CD8-positive, alpha-beta memory T cell (primary cell): ENCODE measurements around the gene TPP2. TPM values are rescaled to one million over a fixed set of nuclear protein-coding genes. Genes with fewer than 3 reads are reported as not detected.

ENCODE experiments used
- CTCF ChIA-PET: fragments of 350-600 bp; sonication (Branson Sonifier 250); formaldehyde crosslinking; loops from one replicate; lab custom pipeline; 2021; ENCODE audit warnings: antibody characterized with exemption; lab: Charles Lee
- POLR2A ChIA-PET: fragments of 350-600 bp; sonication (Branson Sonifier 250); formaldehyde crosslinking; loops from one replicate; lab custom pipeline; 2021; ENCODE audit warnings: antibody characterized with exemption; lab: Charles Lee
- DNase-seq, 5 donors: peaks; one replicate each; pipeline versions ENCODE4 v3.0.0 to v3.0.0-alpha.2; 2020 to 2022; ENCODE audit warnings: mixed read lengths in 1 of 5
- H3K27ac ChIP-seq: one replicate; pipeline ENCODE4 v1.7.0; 2013; ENCODE audit warnings: low read depth, mild to moderate bottlenecking, low read length, moderate library complexity
- H3K27me3 ChIP-seq: 2 replicates; pipeline ENCODE4 v1.7.0; 2013; ENCODE audit warnings: low read length, mild to moderate bottlenecking; ENCODE audit not compliant: insufficient read depth, poor library complexity, severe bottlenecking
- H3K36me3 ChIP-seq: 2 replicates; pipeline ENCODE4 v1.7.0; 2013; ENCODE audit warnings: mild to moderate bottlenecking, low read length, moderate library complexity; ENCODE audit not compliant: insufficient read depth
- H3K4me1 ChIP-seq: 2 replicates; pipeline ENCODE4 v1.7.0; 2013; ENCODE audit warnings: mild to moderate bottlenecking, low read length, moderate library complexity; ENCODE audit not compliant: insufficient read depth
- H3K4me3 ChIP-seq: 2 replicates; pipeline ENCODE4 v1.7.0; 2013; ENCODE audit warnings: mild to moderate bottlenecking, low read length
- H3K9me3 ChIP-seq: 2 replicates; pipeline ENCODE4 v1.7.0; 2013; ENCODE audit warnings: mild to moderate bottlenecking, low read length
- H3K27ac Mint-ChIP-seq, 8 donors: one replicate each; pipeline ENCODE4 v1.8.0; 2020 to 2021; ENCODE audit warnings: mixed read lengths in 8 of 8, mild to moderate bottlenecking in 6 of 8, inconsistent platforms in 3 of 8, moderate library complexity in 3 of 8
- H3K27me3 Mint-ChIP-seq, 2 donors: one replicate each; pipeline ENCODE4 v1.8.0; 2020 to 2021; ENCODE audit warnings: mixed read lengths in 2 of 2, mild to moderate bottlenecking in 1 of 2, moderate library complexity in 1 of 2
- H3K36me3 Mint-ChIP-seq, 3 donors: one replicate each; pipeline ENCODE4 v1.8.0; 2020 to 2021; ENCODE audit warnings: mixed read lengths in 3 of 3, inconsistent platforms in 1 of 3, mild to moderate bottlenecking in 1 of 3
- H3K4me1 Mint-ChIP-seq, 3 donors: one replicate each; pipeline ENCODE4 v1.8.0; 2020 to 2021; ENCODE audit warnings: mixed read lengths in 3 of 3, inconsistent platforms in 1 of 3, mild to moderate bottlenecking in 1 of 3
- H3K4me3 Mint-ChIP-seq, 7 donors: one replicate each; pipeline ENCODE4 v1.8.0; 2020 to 2021; ENCODE audit warnings: mixed read lengths in 7 of 7, mild to moderate bottlenecking in 6 of 7, moderate library complexity in 4 of 7, inconsistent platforms in 2 of 7
- H3K9me3 Mint-ChIP-seq, 5 donors: one replicate each; pipeline ENCODE4 v1.8.0; 2020 to 2022; ENCODE audit warnings: mixed read lengths in 5 of 5, mild to moderate bottlenecking in 3 of 5, moderate library complexity in 2 of 5, inconsistent platforms in 1 of 5
- polyA plus RNA-seq: library from polyadenylated mRNA; unstranded; fragments of 300-500 nt; fragmentation: Illumina TruSeq; gene quantifications from one replicate; pipeline ENCODE4 v1.2.3, GENCODE V29; 2021
- total RNA-seq, 2 experiments: library from RNA; stranded (reverse); gene quantifications; one replicate each; pipeline ENCODE4 v1.2.3, GENCODE V29; 2021

The TPP2 gene
- total and polyA plus RNA-seq, 3 experiments from 2014 or later = 63.5 to 77.7 (median 74.0) TPM

DNA sequence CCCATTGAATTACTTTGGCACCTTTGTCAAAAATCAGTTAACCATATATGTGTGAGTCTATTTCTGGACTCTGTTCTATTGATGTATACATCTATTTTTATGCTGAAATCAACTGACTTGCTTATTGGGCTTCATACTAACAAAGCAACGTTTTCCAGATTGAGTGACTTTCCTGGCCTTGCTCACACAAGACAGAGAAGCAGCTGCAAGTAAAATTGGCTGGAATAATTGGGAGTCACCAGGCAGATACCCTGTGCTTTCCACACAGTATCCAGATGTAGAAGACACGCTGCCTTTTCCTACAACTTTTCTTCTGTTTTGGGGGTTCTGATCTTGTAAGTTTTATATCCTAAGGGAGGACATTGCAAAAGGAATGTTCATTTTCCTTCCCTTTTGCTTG, 86.9 kb downstream of the TPP2 start:
- peaks cover 0 to 11% (median 2%) of the 10 kb centered on the region in 3 donors for H3K36me3 Mint-ChIP-seq
- no peaks in the 10 kb centered on the region for H3K27me3 ChIP-seq
- H3K4me1 Mint-ChIP-seq = peaks cover 31 to 43% (median 40%) of the 10 kb centered on the region in 3 donors
- H3K27me3 Mint-ChIP-seq = no peaks in the 10 kb centered on the region
- H3K9me3 Mint-ChIP-seq = no peaks in the 10 kb centered on the region
- peak overlapping the region in 2 of 8 donors; percentile 43 to 58 for H3K27ac Mint-ChIP-seq
- no peaks in the 10 kb centered on the region for H3K9me3 ChIP-seq
- H3K4me3 Mint-ChIP-seq = no peak overlapping the region
- ChIA-PET POLR2A (no interaction called here), CTCF (no interaction called here)
- no peaks in the 10 kb centered on the region for H3K36me3 ChIP-seq
- peaks cover 19% of the 10 kb centered on the region for H3K4me1 ChIP-seq
- no peak for DNase-seq
- no peak overlapping the region for H3K27ac ChIP-seq
- no peak overlapping the region for H3K4me3 ChIP-seq

DNA sequence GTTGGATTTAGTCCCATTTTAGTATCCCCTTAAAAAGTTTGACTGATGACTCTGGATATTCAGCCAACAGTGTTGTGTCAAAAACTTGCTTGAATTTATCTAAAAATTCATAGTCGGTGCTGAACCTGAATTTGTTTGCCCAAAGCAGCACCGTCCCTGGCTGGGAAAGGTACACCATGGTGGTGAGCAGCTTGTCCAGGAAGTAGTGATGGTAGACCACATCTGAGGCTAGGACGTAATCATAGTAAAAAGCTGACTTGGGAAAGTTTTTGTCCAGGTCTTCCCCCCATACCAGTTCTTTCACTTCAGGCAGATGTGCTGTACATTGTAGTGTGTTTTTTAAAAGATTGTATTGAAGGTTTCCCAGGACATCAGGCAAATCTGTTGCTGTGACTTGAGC, 89.2 kb downstream of the TPP2 start:
- H3K4me1 Mint-ChIP-seq = peaks cover 28 to 36% (median 32%) of the 10 kb centered on the region in 3 donors
- H3K36me3 Mint-ChIP-seq = no peaks in the 10 kb centered on the region
- POLR2A ChIA-PET = no interaction called here
- H3K36me3 ChIP-seq = no peaks in the 10 kb centered on the region
- peaks cover 19% of the 10 kb centered on the region for H3K4me1 ChIP-seq
- no peaks in the 10 kb centered on the region for H3K9me3 ChIP-seq
- CTCF ChIA-PET = no interaction called here
- no peaks in the 10 kb centered on the region for H3K27me3 Mint-ChIP-seq
- no peaks in the 10 kb centered on the region for H3K9me3 Mint-ChIP-seq
- H3K4me3 ChIP-seq = no peak overlapping the region
- peak in 1 of 5 donors; percentile 11 for DNase-seq
- H3K27ac ChIP-seq = no peak overlapping the region
- no peaks in the 10 kb centered on the region for H3K27me3 ChIP-seq
- H3K4me3 Mint-ChIP-seq = no peak overlapping the region
- peak overlapping the region in 2 of 8 donors; percentile 30 to 57 for H3K27ac Mint-ChIP-seq

- Mint-ChIP-seq H3K4me1 (peaks cover 23 to 25% (median 25%) of the 10 kb centered on the region in 3 donors), H3K4me3 (no peak overlapping the region), H3K27ac (no peak overlapping the region), H3K27me3 (peaks cover 2 to 8% of the 10 kb centered on the region in 2 donors), H3K9me3 (no peaks in the 10 kb centered on the region), H3K36me3 (peaks cover 0 to 3% (median 0%) of the 10 kb centered on the region in 3 donors)
- H3K36me3 ChIP-seq = no peaks in the 10 kb centered on the region
- no peak overlapping the region for H3K4me3 ChIP-seq
- no peaks in the 10 kb centered on the region for H3K9me3 ChIP-seq
- POLR2A ChIA-PET = interaction anchor here (0.8 kb wide), 1 partner anchor 67 kb away, joined by 3 read pairs; no protein-coding TSS in a partner anchor
- CTCF ChIA-PET = no interaction called here
- H3K27ac ChIP-seq = no peak overlapping the region
- no peak for DNase-seq
- H3K4me1 ChIP-seq = peaks cover 19% of the 10 kb centered on the region
- no peaks in the 10 kb centered on the region for H3K27me3 ChIP-seq
These were observed 90.7 kb downstream of the TPP2 start for GRCh38 chr13:102687520-102687919.

GRCh38 chr13:102688306-102688973, 91.7 kb downstream of the TPP2 start:
- Mint-ChIP-seq H3K4me1 (peaks cover 18 to 21% (median 19%) of the 10 kb centered on the region in 3 donors), H3K27me3 (peaks cover 7 to 15% of the 10 kb centered on the region in 2 donors), H3K27ac (peak overlapping the region in 3 of 8 donors; percentile 47 to 79 (median 57)), H3K9me3 (no peaks in the 10 kb centered on the region), H3K4me3 (no peak overlapping the region), H3K36me3 (peaks cover 0 to 3% (median 0%) of the 10 kb centered on the region in 3 donors)
- Histone ChIP-seq H3K36me3 (no peaks in the 10 kb centered on the region), H3K9me3 (no peaks in the 10 kb centered on the region), H3K4me1 (peaks cover 19% of the 10 kb centered on the region), H3K27ac (no peak overlapping the region), H3K27me3 (no peaks in the 10 kb centered on the region), H3K4me3 (no peak overlapping the region)
- POLR2A ChIA-PET = interaction anchor here (0.6 kb wide), 1 partner anchor 109 kb away, joined by 3 read pairs; no protein-coding TSS in a partner anchor
- CTCF ChIA-PET = no interaction called here
- DNase-seq = no peak

DNA sequence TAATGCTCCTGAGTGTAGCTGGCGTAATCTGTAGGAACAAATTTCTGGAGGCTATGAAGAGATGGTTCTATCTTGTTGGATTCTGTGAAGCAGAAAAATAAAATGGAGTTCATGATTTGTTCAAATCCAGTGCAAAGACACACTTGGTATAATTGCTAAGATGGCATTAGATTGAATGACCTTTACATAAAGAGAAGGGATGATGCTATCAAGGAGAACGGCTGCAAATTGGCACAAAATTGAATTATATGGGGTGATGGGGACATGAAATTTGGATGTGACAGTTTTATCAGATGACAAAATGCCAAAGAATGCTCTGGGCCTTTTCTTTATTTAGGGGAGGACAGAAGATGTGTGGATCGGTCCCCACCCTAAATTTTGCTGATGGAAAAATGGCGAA, 94.1 kb downstream of the TPP2 start:
- ChIA-PET POLR2A (no interaction called here), CTCF (no interaction called here)
- H3K4me3 ChIP-seq = no peak overlapping the region
- no peaks in the 10 kb centered on the region for H3K36me3 ChIP-seq
- Mint-ChIP-seq H3K4me1 (peaks cover 16 to 20% (median 17%) of the 10 kb centered on the region in 3 donors), H3K27me3 (peaks cover 15 to 34% of the 10 kb centered on the region in 2 donors), H3K27ac (no peak overlapping the region), H3K36me3 (peaks cover 0 to 3% (median 0%) of the 10 kb centered on the region in 3 donors), H3K4me3 (no peak overlapping the region), H3K9me3 (no peaks in the 10 kb centered on the region)
- H3K27me3 ChIP-seq = no peaks in the 10 kb centered on the region
- no peak for DNase-seq
- H3K4me1 ChIP-seq = peaks cover 18% of the 10 kb centered on the region
- no peak overlapping the region for H3K27ac ChIP-seq
- H3K9me3 ChIP-seq = no peaks in the 10 kb centered on the region

- H3K4me1 Mint-ChIP-seq = peaks cover 1 to 5% (median 1%) of the 10 kb centered on the region in 3 donors
- Histone ChIP-seq H3K9me3 (no peaks in the 10 kb centered on the region), H3K36me3 (no peaks in the 10 kb centered on the region), H3K4me3 (no peak overlapping the region), H3K4me1 (peaks cover 6% of the 10 kb centered on the region), H3K27ac (no peak overlapping the region), H3K27me3 (peaks cover 3% of the 10 kb centered on the region)
- H3K9me3 Mint-ChIP-seq = peaks cover 0 to 2% (median 0%) of the 10 kb centered on the region in 5 donors
- no peak overlapping the region for H3K27ac Mint-ChIP-seq
- no peak for DNase-seq
- H3K36me3 Mint-ChIP-seq = peaks cover 0 to 3% (median 0%) of the 10 kb centered on the region in 3 donors
- CTCF ChIA-PET = no interaction called here
- no peak overlapping the region for H3K4me3 Mint-ChIP-seq
- POLR2A ChIA-PET = no interaction called here
- H3K27me3 Mint-ChIP-seq = peaks cover 21 to 47% of the 10 kb centered on the region in 2 donors
These were observed 95.7 kb downstream of the TPP2 start for GRCh38 chr13:102692491-102692826.

DNA sequence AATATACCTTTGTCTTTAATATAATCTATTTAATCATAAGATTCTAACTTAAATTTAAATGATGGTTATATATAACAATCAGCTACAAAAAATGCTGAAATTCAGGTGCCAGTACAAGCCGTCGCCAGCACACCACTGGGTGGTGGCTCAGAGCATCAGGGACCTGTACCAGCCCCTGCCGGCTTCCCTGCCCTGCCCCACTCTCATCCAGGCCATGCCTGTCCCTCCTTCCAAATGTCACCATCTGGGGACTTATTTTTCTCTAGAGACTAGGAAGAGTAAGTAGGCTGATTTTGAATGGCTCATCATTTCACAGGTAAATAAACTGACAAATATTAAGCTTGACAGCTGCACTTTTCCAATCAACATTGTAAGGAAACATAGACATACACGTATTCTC, 96.5 kb downstream of the TPP2 start:
- H3K36me3 Mint-ChIP-seq = peaks cover 0 to 3% (median 3%) of the 10 kb centered on the region in 3 donors
- H3K27ac Mint-ChIP-seq = no peak overlapping the region
- H3K9me3 Mint-ChIP-seq = peaks cover 0 to 2% (median 0%) of the 10 kb centered on the region in 5 donors
- POLR2A ChIA-PET = no interaction called here
- no peaks in the 10 kb centered on the region for H3K4me1 Mint-ChIP-seq
- CTCF ChIA-PET = no interaction called here
- DNase-seq = no peak
- Histone ChIP-seq H3K9me3 (no peaks in the 10 kb centered on the region), H3K27me3 (peaks cover 3% of the 10 kb centered on the region), H3K4me1 (no peaks in the 10 kb centered on the region), H3K27ac (no peak overlapping the region), H3K4me3 (no peak overlapping the region), H3K36me3 (no peaks in the 10 kb centered on the region)
- H3K4me3 Mint-ChIP-seq = no peak overlapping the region
- H3K27me3 Mint-ChIP-seq = peaks cover 21 to 51% of the 10 kb centered on the region in 2 donors

GRCh38 chr13:102693776-102694175, 97.0 kb downstream of the TPP2 start:
- Histone ChIP-seq H3K27ac (no peak overlapping the region), H3K4me3 (no peak overlapping the region), H3K27me3 (peaks cover 3% of the 10 kb centered on the region), H3K9me3 (no peaks in the 10 kb centered on the region), H3K4me1 (no peaks in the 10 kb centered on the region), H3K36me3 (no peaks in the 10 kb centered on the region)
- Mint-ChIP-seq H3K27ac (no peak overlapping the region), H3K36me3 (peaks cover 0 to 8% (median 3%) of the 10 kb centered on the region in 3 donors), H3K4me3 (no peak overlapping the region), H3K27me3 (peaks cover 21 to 56% of the 10 kb centered on the region in 2 donors), H3K9me3 (peaks cover 0 to 6% (median 4%) of the 10 kb centered on the region in 5 donors), H3K4me1 (no peaks in the 10 kb centered on the region)
- ChIA-PET CTCF (no interaction called here), POLR2A (no interaction called here)
- no peak for DNase-seq
